Astrocyte of the spinal cord (primary cell): ENCODE results near the gene C13orf42.

Experiments
- DNase-seq: peaks from one replicate; pipeline ENCODE4 v3.0.0; 2011; ENCODE audit warnings: low read depth, low spot score
- H3K4me3 ChIP-seq: 2 replicates; pipeline ENCODE4 v1.5.1; 2011; ENCODE audit warnings: low read depth, mild to moderate bottlenecking, low read length, moderate library complexity
- CTCF ChIP-seq: IDR thresholded peaks from 2 replicates; pipeline ENCODE4 v1.5.1; 2012; ENCODE audit warnings: low read depth, mild to moderate bottlenecking, low read length, inconsistent platforms
- in situ Hi-C: cut with HindIII; loops from 2 replicates; pipeline ENCODE4 v1.10.0; 2017; ENCODE audit warnings: low sequenced_read_pairs

C13orf42 gene

GRCh38 chr13:51033421-51034185, 77.5 kb downstream of the C13orf42 start:
- no peak for TF ChIP-seq CTCF
- DNase-seq = no peak
- in situ Hi-C loops = no loop called here
- no peak overlapping the region for H3K4me3 ChIP-seq

- H3K4me3 ChIP-seq = no peak overlapping the region
- no peak for DNase-seq
- in situ Hi-C loops = no loop called here
- no peak for TF ChIP-seq CTCF
Measured at GRCh38 chr13:51032831-51033230, 78.2 kb downstream of the C13orf42 start.
